Measurements from ENCODE around the gene LMX1B.
A peak's percentile ranks its signal among the peaks of the same experiment; 100 is the strongest.
"Not testable (repeated sequence)": the region's sequence is repeated elsewhere in the genome, so short reads cannot be mapped to it uniquely, and the experiment has no call there.

Gene LMX1B

GRCh38 chr9:126725485-126725884 is 111.8 kb downstream of the LMX1B start:
- DNase-seq; H3K36me3 ChIP-seq (ENCODE audit: control insufficient read depth in 4 of 4, insufficient read depth in 4 of 4, low read length in 3 of 4); H3K4me3 ChIP-seq (ENCODE audit: control insufficient read depth in 1 of 7, extremely low read depth in 1 of 7, insufficient read depth in 4 of 7, low read depth in 2 of 7, low read length in 6 of 7); POLR2A ChIA-PET; H3K9me3 ChIP-seq (ENCODE audit: control extremely low read depth in 1 of 5, control insufficient read depth in 4 of 5, insufficient read depth in 2 of 5, low read depth in 1 of 5, low read length in 4 of 5); H3K27ac ChIP-seq (ENCODE audit: insufficient read depth in 1 of 2, low read depth in 1 of 2, low read length in 2 of 2, poor library complexity in 1 of 2, severe bottlenecking in 2 of 2); H3K27me3 ChIP-seq (replicated peaks in 2 of 5; ENCODE audit: control insufficient read depth in 4 of 5, insufficient read depth in 5 of 5, low read length in 4 of 5): not testable (repeated sequence)
- CTCF ChIA-PET, result interaction anchor here (1.6 to 2.9 kb wide), 2 partner anchors 17 to 20 kb away, joined by 4 to 20 read pairs; no protein-coding TSS in a partner anchor
- WGBS (ENCODE audit: insufficient coverage), result no CpG with 5 or more reads among the region's 4 CpGs
- peaks cover 0 to 27% (median 20%) of the 10 kb centered on the region in 4 experiments for H3K4me1 ChIP-seq (ENCODE audit: control extremely low read depth in 1 of 4, control insufficient read depth in 4 of 4, insufficient read depth in 4 of 4, low read length in 3 of 4)

GRCh38 chr9:126728210-126728609 is 114.5 kb downstream of the LMX1B start:
- CTCF ChIA-PET, result interaction anchor here (1.2 to 1.7 kb wide), 4 partner anchors 15 to 25 kb away, joined by 3 to 7 read pairs (median 3); no protein-coding TSS in a partner anchor
- H3K4me1 ChIP-seq (ENCODE audit: control extremely low read depth in 1 of 4, control insufficient read depth in 4 of 4, insufficient read depth in 4 of 4, low read length in 3 of 4); POLR2A ChIA-PET; H3K27ac ChIP-seq (ENCODE audit: insufficient read depth in 1 of 2, low read depth in 1 of 2, low read length in 2 of 2, poor library complexity in 1 of 2, severe bottlenecking in 2 of 2); H3K36me3 ChIP-seq (ENCODE audit: control insufficient read depth in 4 of 4, insufficient read depth in 4 of 4, low read length in 3 of 4); H3K9me3 ChIP-seq (ENCODE audit: control extremely low read depth in 1 of 5, control insufficient read depth in 4 of 5, insufficient read depth in 2 of 5, low read depth in 1 of 5, low read length in 4 of 5); DNase-seq; H3K4me3 ChIP-seq (ENCODE audit: control insufficient read depth in 1 of 7, extremely low read depth in 1 of 7, insufficient read depth in 4 of 7, low read depth in 2 of 7, low read length in 6 of 7); H3K27me3 ChIP-seq (replicated peaks in 2 of 5; ENCODE audit: control insufficient read depth in 4 of 5, insufficient read depth in 5 of 5, low read length in 4 of 5): not testable (repeated sequence)
- WGBS (ENCODE audit: insufficient coverage), result 95% methylated on average over 4 of the region's 8 CpGs

- DNase-seq; H3K27me3 ChIP-seq (replicated peaks in 2 of 5; ENCODE audit: control insufficient read depth in 4 of 5, insufficient read depth in 5 of 5, low read length in 4 of 5); H3K27ac ChIP-seq (ENCODE audit: insufficient read depth in 1 of 2, low read depth in 1 of 2, low read length in 2 of 2, poor library complexity in 1 of 2, severe bottlenecking in 2 of 2); POLR2A ChIA-PET; H3K4me3 ChIP-seq (ENCODE audit: control insufficient read depth in 1 of 7, extremely low read depth in 1 of 7, insufficient read depth in 4 of 7, low read depth in 2 of 7, low read length in 6 of 7); H3K36me3 ChIP-seq (ENCODE audit: control insufficient read depth in 4 of 4, insufficient read depth in 4 of 4, low read length in 3 of 4); H3K4me1 ChIP-seq (ENCODE audit: control extremely low read depth in 1 of 4, control insufficient read depth in 4 of 4, insufficient read depth in 4 of 4, low read length in 3 of 4): not testable (repeated sequence)
- WGBS (ENCODE audit: insufficient coverage), result 98% methylated on average over 6 of the region's 8 CpGs
- H3K9me3 ChIP-seq (ENCODE audit: control extremely low read depth in 1 of 5, control insufficient read depth in 4 of 5, insufficient read depth in 2 of 5, low read depth in 1 of 5, low read length in 4 of 5), result peaks cover 0 to 12% (median 5%) of the 10 kb centered on the region in 5 experiments
- CTCF ChIA-PET, result interaction anchor here (4.7 kb wide), 1 partner anchor 24 kb away, joined by 26 read pairs; no protein-coding TSS in a partner anchor
Observed at GRCh38 chr9:126730592-126730991, 116.9 kb downstream of the LMX1B start.

DNA sequence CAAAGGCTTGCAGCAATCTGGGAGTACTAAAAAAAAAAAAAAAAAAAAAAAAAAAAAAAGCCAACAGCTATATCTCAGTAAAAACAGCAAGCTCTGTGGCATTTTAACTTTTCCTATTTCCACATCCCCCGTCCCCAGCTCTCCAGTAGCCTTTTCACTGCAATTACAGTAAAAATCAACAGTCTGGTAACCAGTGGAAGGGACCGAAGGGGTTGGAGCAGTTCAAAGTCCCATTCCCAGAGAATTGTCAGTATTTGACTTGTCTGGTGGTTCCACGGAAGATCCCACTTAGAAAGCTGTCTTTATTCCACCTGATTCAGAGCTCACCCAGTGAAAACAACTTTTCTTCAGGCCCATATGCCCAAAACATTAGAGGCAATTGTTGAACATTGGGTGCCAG is 119.3 kb downstream of the LMX1B start:
- Histone ChIP-seq H3K9me3 (ENCODE audit: control extremely low read depth in 1 of 5, control insufficient read depth in 4 of 5, insufficient read depth in 2 of 5, low read depth in 1 of 5, low read length in 4 of 5) (peaks cover 3 to 14% (median 5%) of the 10 kb centered on the region in 5 experiments), H3K27ac (ENCODE audit: insufficient read depth in 1 of 2, low read depth in 1 of 2, low read length in 2 of 2, poor library complexity in 1 of 2, severe bottlenecking in 2 of 2) (no peak overlapping the region), H3K27me3 (replicated peaks in 2 of 5; ENCODE audit: control insufficient read depth in 4 of 5, insufficient read depth in 5 of 5, low read length in 4 of 5) (no peaks in the 10 kb centered on the region), H3K4me3 (ENCODE audit: control insufficient read depth in 1 of 7, extremely low read depth in 1 of 7, insufficient read depth in 4 of 7, low read depth in 2 of 7, low read length in 6 of 7) (no peak overlapping the region), H3K4me1 (ENCODE audit: control extremely low read depth in 1 of 4, control insufficient read depth in 4 of 4, insufficient read depth in 4 of 4, low read length in 3 of 4) (no peaks in the 10 kb centered on the region), H3K36me3 (ENCODE audit: control insufficient read depth in 4 of 4, insufficient read depth in 4 of 4, low read length in 3 of 4) (no peaks in the 10 kb centered on the region)
- 85% methylated on average over 3 of the region's 3 CpGs for WGBS (ENCODE audit: insufficient coverage)
- DNase-seq, result no peak
- ChIA-PET CTCF (interaction anchor here (1.2 to 4.7 kb wide), 5 partner anchors 17 to 48 kb away, joined by 3 to 26 read pairs (median 4); no protein-coding TSS in a partner anchor), POLR2A (no interaction called here)

GRCh38 chr9:126734877-126735276 is 121.1 kb downstream of the LMX1B start:
- H3K4me1 ChIP-seq (ENCODE audit: control extremely low read depth in 1 of 4, control insufficient read depth in 4 of 4, insufficient read depth in 4 of 4, low read length in 3 of 4), result no peaks in the 10 kb centered on the region
- H3K27me3 ChIP-seq (replicated peaks in 2 of 5; ENCODE audit: control insufficient read depth in 4 of 5, insufficient read depth in 5 of 5, low read length in 4 of 5), result no peaks in the 10 kb centered on the region
- H3K9me3 ChIP-seq (ENCODE audit: control extremely low read depth in 1 of 5, control insufficient read depth in 4 of 5, insufficient read depth in 2 of 5, low read depth in 1 of 5, low read length in 4 of 5), result peaks cover 3 to 14% (median 5%) of the 10 kb centered on the region in 5 experiments
- no peak overlapping the region for H3K4me3 ChIP-seq (ENCODE audit: control insufficient read depth in 1 of 7, extremely low read depth in 1 of 7, insufficient read depth in 4 of 7, low read depth in 2 of 7, low read length in 6 of 7)
- ChIA-PET CTCF (interaction anchor here (0.7 to 1.6 kb wide), 2 partner anchors 28 to 45 kb away, joined by 3 to 4 read pairs; no protein-coding TSS in a partner anchor), POLR2A (no interaction called here)
- H3K27ac ChIP-seq (ENCODE audit: insufficient read depth in 1 of 2, low read depth in 1 of 2, low read length in 2 of 2, poor library complexity in 1 of 2, severe bottlenecking in 2 of 2), result no peak overlapping the region
- no CpG with 5 or more reads among the region's 2 CpGs for WGBS (ENCODE audit: insufficient coverage)
- no peaks in the 10 kb centered on the region for H3K36me3 ChIP-seq (ENCODE audit: control insufficient read depth in 4 of 4, insufficient read depth in 4 of 4, low read length in 3 of 4)
- no peak for DNase-seq

DNA sequence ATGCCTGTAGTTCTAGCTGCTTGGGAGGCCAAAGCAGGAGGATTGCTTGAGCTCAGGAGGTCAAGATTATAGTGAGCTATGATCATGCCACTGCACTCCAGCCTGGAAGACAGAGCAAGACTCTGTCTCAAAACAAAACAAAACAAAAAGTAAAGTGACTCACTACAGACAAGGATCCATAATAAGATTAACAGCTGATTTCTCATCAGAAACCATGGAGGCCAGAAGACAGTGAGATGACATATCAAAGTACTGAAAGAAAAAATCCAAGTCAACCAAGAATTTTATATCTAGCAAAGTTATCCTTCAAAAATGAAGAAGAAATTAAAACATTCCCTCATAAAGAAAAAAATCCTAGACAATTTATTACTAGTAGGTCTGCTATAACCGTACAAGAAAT is 121.8 kb downstream of the LMX1B start:
- Histone ChIP-seq H3K4me3 (ENCODE audit: control insufficient read depth in 1 of 7, extremely low read depth in 1 of 7, insufficient read depth in 4 of 7, low read depth in 2 of 7, low read length in 6 of 7) (no peak overlapping the region), H3K36me3 (ENCODE audit: control insufficient read depth in 4 of 4, insufficient read depth in 4 of 4, low read length in 3 of 4) (no peaks in the 10 kb centered on the region), H3K27ac (ENCODE audit: insufficient read depth in 1 of 2, low read depth in 1 of 2, low read length in 2 of 2, poor library complexity in 1 of 2, severe bottlenecking in 2 of 2) (no peak overlapping the region), H3K9me3 (ENCODE audit: control extremely low read depth in 1 of 5, control insufficient read depth in 4 of 5, insufficient read depth in 2 of 5, low read depth in 1 of 5, low read length in 4 of 5) (peaks cover 3 to 14% (median 5%) of the 10 kb centered on the region in 5 experiments), H3K27me3 (replicated peaks in 2 of 5; ENCODE audit: control insufficient read depth in 4 of 5, insufficient read depth in 5 of 5, low read length in 4 of 5) (no peaks in the 10 kb centered on the region), H3K4me1 (ENCODE audit: control extremely low read depth in 1 of 4, control insufficient read depth in 4 of 4, insufficient read depth in 4 of 4, low read length in 3 of 4) (no peaks in the 10 kb centered on the region)
- CTCF ChIA-PET, result interaction anchor here (1.6 kb wide), 1 partner anchor 28 kb away, joined by 4 read pairs; no protein-coding TSS in a partner anchor
- POLR2A ChIA-PET, result no interaction called here
- DNase-seq, result peak in 1 of 3 donors; percentile 35
- WGBS (ENCODE audit: insufficient coverage), result no CpG with 5 or more reads among the region's 1 CpG

DNA sequence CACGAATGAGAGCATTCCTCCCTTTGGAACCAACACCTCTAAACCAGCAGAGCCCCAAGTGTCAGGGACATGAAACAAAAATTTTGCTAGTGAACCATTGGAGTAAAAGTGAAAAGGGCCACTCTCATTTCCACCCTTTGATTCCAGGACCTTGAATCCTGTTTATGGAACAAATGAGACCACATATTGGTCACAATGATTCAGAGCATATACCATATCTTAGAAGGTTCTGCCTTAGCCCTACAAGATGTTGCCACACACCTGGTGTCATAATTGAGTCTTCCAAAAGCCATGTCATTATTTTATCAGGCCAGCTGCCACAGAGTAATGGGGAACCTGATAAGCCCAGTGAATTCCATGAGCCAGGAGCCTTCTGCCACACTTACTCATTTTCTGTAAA is 124.8 kb downstream of the LMX1B start:
- ChIA-PET CTCF (interaction anchor here (1.7 kb wide), 1 partner anchor 32 kb away, joined by 5 read pairs; no protein-coding TSS in a partner anchor), POLR2A (no interaction called here)
- Histone ChIP-seq H3K4me3 (ENCODE audit: control insufficient read depth in 1 of 7, extremely low read depth in 1 of 7, insufficient read depth in 4 of 7, low read depth in 2 of 7, low read length in 6 of 7) (no peak overlapping the region), H3K36me3 (ENCODE audit: control insufficient read depth in 4 of 4, insufficient read depth in 4 of 4, low read length in 3 of 4) (no peaks in the 10 kb centered on the region), H3K9me3 (ENCODE audit: control extremely low read depth in 1 of 5, control insufficient read depth in 4 of 5, insufficient read depth in 2 of 5, low read depth in 1 of 5, low read length in 4 of 5) (peaks cover 3 to 14% (median 5%) of the 10 kb centered on the region in 5 experiments), H3K27me3 (replicated peaks in 2 of 5; ENCODE audit: control insufficient read depth in 4 of 5, insufficient read depth in 5 of 5, low read length in 4 of 5) (no peaks in the 10 kb centered on the region), H3K4me1 (ENCODE audit: control extremely low read depth in 1 of 4, control insufficient read depth in 4 of 4, insufficient read depth in 4 of 4, low read length in 3 of 4) (peaks cover 0 to 9% (median 8%) of the 10 kb centered on the region in 4 experiments), H3K27ac (ENCODE audit: insufficient read depth in 1 of 2, low read depth in 1 of 2, low read length in 2 of 2, poor library complexity in 1 of 2, severe bottlenecking in 2 of 2) (no peak overlapping the region)
- no peak for DNase-seq
- WGBS (ENCODE audit: insufficient coverage), result 86% methylated on average over 1 of the region's 1 CpG

Data from common myeloid progenitor, CD34-positive (primary cell).